Stimulated activated CD8-positive, alpha-beta memory T cell treated with anti-CD3 and anti-CD28 coated beads, Interleukin-15, amount 100 ng/mL, for 1 hour (primary cell): ENCODE measurements around the gene PLAAT5.
"Not testable (repeated sequence)": the region's sequence is repeated elsewhere in the genome, so short reads cannot be mapped to it uniquely, and the experiment has no call there.

Experiments
- DNase-seq: peaks from one replicate; pipeline ENCODE4 v3.0.0-alpha.2; 2020; ENCODE audit warnings: low read depth

Gene PLAAT5

GRCh38 chr11:63490551-63491239, at the start of gene PLAAT5:
TSS of gene PLAAT5 (minus strand) at chr11:63491167. CDS start at chr11:63491034, 133 bp downstream.
- DNase-seq, result no peak

GRCh38 chr11:63537293-63538101, 46.5 kb upstream of the PLAAT5 start:
- DNase-seq, result no peak

- no peak for DNase-seq
Measured at GRCh38 chr11:63536669-63537292, 45.8 kb upstream of the PLAAT5 start, which contains the start of gene PLAAT4. TSS of gene PLAAT4 (plus strand) at chr11:63536808. CDS start at chr11:63536869, 61 bp downstream.

GRCh38 chr11:63535734-63536133, 44.8 kb upstream of the PLAAT5 start:
- no peak for DNase-seq

GRCh38 chr11:63534895-63535461, 44.0 kb upstream of the PLAAT5 start:
- DNase-seq, result no peak

GRCh38 chr11:63534076-63534475, 43.1 kb upstream of the PLAAT5 start:
- no peak for DNase-seq

- no peak for DNase-seq
Measured at GRCh38 chr11:63532799-63533475, 42.0 kb upstream of the PLAAT5 start.

GRCh38 chr11:63532117-63532516, 41.1 kb upstream of the PLAAT5 start:
- no peak for DNase-seq

GRCh38 chr11:63531074-63531792, 40.3 kb upstream of the PLAAT5 start:
- DNase-seq, result not testable (repeated sequence)

GRCh38 chr11:63530021-63530420, 39.1 kb upstream of the PLAAT5 start:
- no peak for DNase-seq

- DNase-seq, result not testable (repeated sequence)
Measured at GRCh38 chr11:63529373-63529772, 38.4 kb upstream of the PLAAT5 start.

- DNase-seq, result not testable (repeated sequence)
Measured at GRCh38 chr11:63528729-63529278, 37.8 kb upstream of the PLAAT5 start.

- DNase-seq, result not testable (repeated sequence)
Measured at GRCh38 chr11:63528156-63528555, 37.2 kb upstream of the PLAAT5 start.

- no peak for DNase-seq
Measured at GRCh38 chr11:63527667-63528066, 36.7 kb upstream of the PLAAT5 start.

- DNase-seq, result no peak
Measured at GRCh38 chr11:63523151-63523550, 32.2 kb upstream of the PLAAT5 start.

- no peak for DNase-seq
Measured at GRCh38 chr11:63521896-63522295, 30.9 kb upstream of the PLAAT5 start.

GRCh38 chr11:63520606-63521170, 29.7 kb upstream of the PLAAT5 start:
- no peak for DNase-seq

GRCh38 chr11:63518548-63518947, 27.6 kb upstream of the PLAAT5 start:
- no peak for DNase-seq

GRCh38 chr11:63517156-63517555, 26.2 kb upstream of the PLAAT5 start:
- no peak for DNase-seq

- no peak for DNase-seq
Measured at GRCh38 chr11:63516109-63516508, 25.1 kb upstream of the PLAAT5 start.

GRCh38 chr11:63512816-63513215, 21.8 kb upstream of the PLAAT5 start:
- no peak for DNase-seq
